H9 (cell line): ENCODE results near the gene LRP10. TPM values are rescaled to one million over a fixed set of nuclear protein-coding genes. Genes with fewer than 3 reads are reported as not detected.
A peak's percentile ranks its signal among the peaks of the same experiment; 100 is the strongest.

Experiments
- DNase-seq: peaks from one replicate; pipeline ENCODE4 v3.0.0-alpha.2; 2017
- H2AFZ ChIP-seq: one replicate; pipeline ENCODE4 v1.6.1; 2013; ENCODE audit warnings: mild to moderate bottlenecking, low read length, control low read depth, moderate library complexity
- H2AK5ac ChIP-seq: 2 replicates; pipeline ENCODE4 v1.6.1; 2013; ENCODE audit warnings: low read length, control low read depth, mixed read lengths; ENCODE audit not compliant: insufficient read length
- H2BK120ac ChIP-seq: one replicate; pipeline ENCODE4 v1.6.1; 2013; ENCODE audit warnings: low read depth, mild to moderate bottlenecking, low read length, control low read depth, inconsistent platforms; ENCODE audit not compliant: poor library complexity, severe bottlenecking
- H2BK12ac ChIP-seq: 2 replicates; pipeline ENCODE4 v1.6.1; 2013; ENCODE audit warnings: low read length, control low read depth, mixed read lengths, low read depth; ENCODE audit not compliant: insufficient read length
- H2BK15ac ChIP-seq: 2 replicates; pipeline ENCODE4 v1.6.1; 2013; ENCODE audit warnings: low read depth, low read length, control low read depth
- H2BK20ac ChIP-seq: one replicate; pipeline ENCODE4 v1.6.1; 2013; ENCODE audit warnings: low read depth, mild to moderate bottlenecking, low read length, control low read depth, inconsistent platforms; ENCODE audit not compliant: poor library complexity, severe bottlenecking
- H2BK5ac ChIP-seq: 2 replicates; pipeline ENCODE4 v1.6.1; 2013; ENCODE audit warnings: low read length, control low read depth, mixed read lengths; ENCODE audit not compliant: insufficient read length
- H3K14ac ChIP-seq: 2 replicates; pipeline ENCODE4 v1.6.1; 2013; ENCODE audit warnings: low read length, control low read depth; ENCODE audit not compliant: insufficient read depth
- H3K18ac ChIP-seq: 2 replicates; pipeline ENCODE4 v1.6.1; 2013; ENCODE audit warnings: low read depth, mild to moderate bottlenecking, mixed read lengths, low read length, control low read depth; ENCODE audit not compliant: insufficient read length
- H3K23ac ChIP-seq: 2 replicates; pipeline ENCODE4 v1.6.1; 2013; ENCODE audit warnings: low read length, control low read depth, mixed read lengths, low read depth; ENCODE audit not compliant: insufficient read length
- H3K23me2 ChIP-seq: 2 replicates; pipeline ENCODE4 v1.6.1; 2013; ENCODE audit warnings: low read depth, mild to moderate bottlenecking, mixed read lengths, low read length, control low read depth; ENCODE audit not compliant: insufficient read length, poor library complexity, severe bottlenecking
- H3K27ac ChIP-seq: 2 replicates; pipeline ENCODE4 v1.5.1; 2013; ENCODE audit warnings: low read length, control low read depth, mixed read lengths, low read depth; ENCODE audit not compliant: insufficient read length
- H3K27me3 ChIP-seq: 2 replicates; pipeline ENCODE4 v1.6.1; 2013; ENCODE audit warnings: low read length, control low read depth, inconsistent platforms; ENCODE audit not compliant: insufficient read depth
- H3K4ac ChIP-seq: 2 replicates; pipeline ENCODE4 v1.6.1; 2013; ENCODE audit warnings: low read depth, mild to moderate bottlenecking, control low read depth, inconsistent platforms, low read length, moderate library complexity
- H3K4me1 ChIP-seq: 2 replicates; pipeline ENCODE4 v1.6.1; 2013; ENCODE audit warnings: low read length, control low read depth, inconsistent platforms; ENCODE audit not compliant: insufficient read depth
- H3K4me2 ChIP-seq: 2 replicates; pipeline ENCODE4 v1.6.1; 2013; ENCODE audit warnings: low read length, control low read depth, mixed read lengths; ENCODE audit not compliant: insufficient read length, insufficient read depth
- H3K56ac ChIP-seq: 2 replicates; pipeline ENCODE4 v1.6.1; 2013; ENCODE audit warnings: low read depth, mild to moderate bottlenecking, mixed read lengths, low read length, control low read depth; ENCODE audit not compliant: insufficient read length
- H3K79me1 ChIP-seq: 2 replicates; pipeline ENCODE4 v1.6.1; 2013; ENCODE audit warnings: low read depth, mild to moderate bottlenecking, moderate library complexity, low read length, control low read depth, inconsistent platforms; ENCODE audit not compliant: insufficient read depth, poor library complexity, severe bottlenecking
- H3K79me2 ChIP-seq: 2 replicates; pipeline ENCODE4 v1.6.1; 2013; ENCODE audit warnings: low read length, control low read depth, inconsistent platforms; ENCODE audit not compliant: insufficient read depth
- H3K9ac ChIP-seq: 2 replicates; pipeline ENCODE4 v1.6.1; 2013; ENCODE audit warnings: low read length, control low read depth, mixed read lengths; ENCODE audit not compliant: insufficient read length; ENCODE audit errors: extremely low read depth
- H3K9me3 ChIP-seq: one replicate; pipeline ENCODE4 v1.6.1; 2013; ENCODE audit warnings: low read depth, low read length, inconsistent platforms; ENCODE audit not compliant: control insufficient read depth
- H3T11ph ChIP-seq: one replicate; pipeline ENCODE4 v1.6.1; 2013; ENCODE audit warnings: mild to moderate bottlenecking, low read length, control low read depth, inconsistent platforms
- H4K20me1 ChIP-seq: one replicate; pipeline ENCODE4 v1.6.1; 2013; ENCODE audit not compliant: control insufficient read depth, insufficient read length, insufficient read depth
- H4K5ac ChIP-seq: 2 replicates; pipeline ENCODE4 v1.6.1; 2013; ENCODE audit warnings: low read depth, mild to moderate bottlenecking, mixed read lengths, low read length, control low read depth; ENCODE audit not compliant: insufficient read length
- H4K8ac ChIP-seq: replicated peaks from 2 replicates; pipeline ENCODE4 v1.6.1; 2013; ENCODE audit warnings: low read length, control low read depth, mixed read lengths, low read depth; ENCODE audit not compliant: insufficient read length
- H4K91ac ChIP-seq: 2 replicates; pipeline ENCODE4 v1.6.1; 2013; ENCODE audit warnings: low read depth, mild to moderate bottlenecking, moderate library complexity, mixed read lengths, low read length, control low read depth; ENCODE audit not compliant: insufficient read length
- H3K27ac Mint-ChIP-seq, 3 experiments: 2 replicates in 2 of 3; 3 replicates in 1 of 3; pipeline ENCODE4 v1.8.0; 2020 to 2021; ENCODE audit warnings: mixed read lengths in 3 of 3, mild to moderate bottlenecking in 1 of 3, moderate library complexity in 1 of 3
- H3K27me3 Mint-ChIP-seq: 2 replicates; pipeline ENCODE4 v1.8.0; 2021; ENCODE audit warnings: low read depth, mild to moderate bottlenecking, moderate library complexity, mixed read lengths
- H3K36me3 Mint-ChIP-seq, 3 experiments: 2 replicates in 2 of 3; 3 replicates in 1 of 3; pipeline ENCODE4 v1.8.0; 2020 to 2021; ENCODE audit warnings: low read depth in 3 of 3, mixed read lengths in 3 of 3; ENCODE audit not compliant: insufficient read depth in 1 of 3
- H3K4me1 Mint-ChIP-seq, 2 experiments: 2 replicates each; pipeline ENCODE4 v1.8.0; 2020; ENCODE audit warnings: mixed read lengths in 2 of 2
- H3K4me3 Mint-ChIP-seq, 2 experiments: 2 replicates in 1 of 2; 3 replicates in 1 of 2; pipeline ENCODE4 v1.8.0; 2020 to 2021; ENCODE audit warnings: mild to moderate bottlenecking in 2 of 2, mixed read lengths in 2 of 2, moderate library complexity in 1 of 2
- H3K9me3 Mint-ChIP-seq, 2 experiments: 2 replicates in 1 of 2; 3 replicates in 1 of 2; pipeline ENCODE4 v1.8.0; 2020; ENCODE audit warnings: mild to moderate bottlenecking in 2 of 2, mixed read lengths in 2 of 2, moderate library complexity in 1 of 2
- WGBS: extraction: QIAGEN DNeasy Blood & Tissue Kit; methylation state at CpG from one replicate; pipeline ENCODE4 v1.1.7; 2013; ENCODE audit warnings: missing lambda C conversion rate, low lambda C conversion rate, mixed read lengths; ENCODE audit not compliant: insufficient read length; ENCODE audit errors: extremely low coverage; 5-methylcytosine and 5-hydroxymethylcytosine counted together
- total RNA-seq: library from RNA; stranded (reverse); gene quantifications from 2 replicates; pipeline ENCODE4 v1.2.1, GENCODE V29; 2021
- TF ChIP-seq, protein P1 (sequence below): fragments of 200-600 bp; sonication (generic); conservative IDR thresholded peaks from 3 replicates; pipeline ENCODE4 v1.8.0; 2021; ENCODE audit warnings: antibody characterized with exemption, mild to moderate bottlenecking

LRP10 gene
- total RNA-seq, 1 experiment from 2014 or later: 13.3 TPM

DNA sequence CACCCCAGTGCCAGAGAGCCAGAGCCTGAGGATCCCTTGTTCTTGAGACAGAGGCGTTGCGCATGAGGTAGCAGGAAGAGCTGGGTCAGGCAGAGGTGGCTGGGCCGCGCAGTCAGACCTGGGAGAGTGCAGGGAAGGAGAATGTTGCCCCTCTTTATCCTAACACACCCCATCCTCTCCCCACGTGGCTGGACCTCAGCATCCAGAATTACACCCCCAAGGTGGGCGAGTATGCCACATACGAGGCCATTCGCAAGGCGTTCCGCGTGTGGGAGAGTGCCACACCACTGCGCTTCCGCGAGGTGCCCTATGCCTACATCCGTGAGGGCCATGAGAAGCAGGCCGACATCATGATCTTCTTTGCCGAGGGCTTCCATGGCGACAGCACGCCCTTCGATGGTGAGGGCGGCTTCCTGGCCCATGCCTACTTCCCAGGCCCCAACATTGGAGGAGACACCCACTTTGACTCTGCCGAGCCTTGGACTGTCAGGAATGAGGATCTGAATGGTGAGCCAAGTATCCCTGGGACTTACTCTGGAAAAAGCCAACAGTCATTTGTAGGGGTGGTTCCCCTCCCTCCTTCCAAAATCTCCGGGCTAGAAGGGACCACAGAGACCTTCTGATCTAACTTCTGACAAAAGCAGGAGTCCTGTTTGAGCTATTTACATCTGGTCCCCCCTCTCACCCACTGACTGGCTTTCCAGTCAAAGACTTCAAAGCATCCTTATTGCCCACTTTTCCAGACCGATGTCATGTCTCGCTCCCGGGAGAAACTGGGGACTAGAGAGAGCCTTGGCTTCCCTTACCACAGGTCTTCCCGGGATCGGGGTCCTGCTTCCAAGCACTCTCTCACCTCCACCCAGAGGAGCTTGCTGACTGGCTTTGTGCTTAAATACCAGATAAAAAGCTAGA, 29.1 kb upstream of the LRP10 start:
- Histone ChIP-seq H3K27ac (no peak overlapping the region), H3K4me1 (peaks cover 9% of the 10 kb centered on the region; the same call in 1 of the 2 replicates), H3K4me2 (no peak overlapping the region), H2BK20ac (no peak overlapping the region), H4K5ac (no peak overlapping the region), H2AK5ac (no peak overlapping the region), H3K4ac (no peak overlapping the region), H3K23me2 (no peaks in the 10 kb centered on the region), H2BK12ac (no peak overlapping the region), H3K9me3 (no peaks in the 10 kb centered on the region), H3K18ac (no peak overlapping the region), H2BK5ac (no peak overlapping the region), H3K56ac (no peak overlapping the region), H3K23ac (no peak overlapping the region), H3K9ac (no peak overlapping the region), H3K79me2 (no peaks in the 10 kb centered on the region; the same call in 1 of the 2 replicates), H3K14ac (no peak overlapping the region), H2BK120ac (no peak overlapping the region), H4K8ac (no peak overlapping the region), H3T11ph (no peak overlapping the region), H3K27me3 (no peaks in the 10 kb centered on the region), H2BK15ac (no peak overlapping the region), H3K79me1 (no peaks in the 10 kb centered on the region), H4K20me1 (no peaks in the 10 kb centered on the region), H4K91ac (no peak overlapping the region), H2AFZ (no peak overlapping the region)
- H3K27ac Mint-ChIP-seq: peak overlapping the region in 2 of 3 experiments; percentile 34 to 72; a peak in 1 of 7 replicates
- H3K9me3 Mint-ChIP-seq: no peaks in the 10 kb centered on the region
- TF ChIP-seq, protein P1, sequence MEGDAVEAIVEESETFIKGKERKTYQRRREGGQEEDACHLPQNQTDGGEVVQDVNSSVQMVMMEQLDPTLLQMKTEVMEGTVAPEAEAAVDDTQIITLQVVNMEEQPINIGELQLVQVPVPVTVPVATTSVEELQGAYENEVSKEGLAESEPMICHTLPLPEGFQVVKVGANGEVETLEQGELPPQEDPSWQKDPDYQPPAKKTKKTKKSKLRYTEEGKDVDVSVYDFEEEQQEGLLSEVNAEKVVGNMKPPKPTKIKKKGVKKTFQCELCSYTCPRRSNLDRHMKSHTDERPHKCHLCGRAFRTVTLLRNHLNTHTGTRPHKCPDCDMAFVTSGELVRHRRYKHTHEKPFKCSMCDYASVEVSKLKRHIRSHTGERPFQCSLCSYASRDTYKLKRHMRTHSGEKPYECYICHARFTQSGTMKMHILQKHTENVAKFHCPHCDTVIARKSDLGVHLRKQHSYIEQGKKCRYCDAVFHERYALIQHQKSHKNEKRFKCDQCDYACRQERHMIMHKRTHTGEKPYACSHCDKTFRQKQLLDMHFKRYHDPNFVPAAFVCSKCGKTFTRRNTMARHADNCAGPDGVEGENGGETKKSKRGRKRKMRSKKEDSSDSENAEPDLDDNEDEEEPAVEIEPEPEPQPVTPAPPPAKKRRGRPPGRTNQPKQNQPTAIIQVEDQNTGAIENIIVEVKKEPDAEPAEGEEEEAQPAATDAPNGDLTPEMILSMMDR: no peak
- DNase-seq: no peak
- no peak overlapping the region for H3K4me3 Mint-ChIP-seq
- no CpG with 5 or more reads among the region's 28 CpGs for WGBS
- peaks cover 17 to 61% (median 50%) of the 10 kb centered on the region in 3 experiments for H3K36me3 Mint-ChIP-seq
- H3K4me1 Mint-ChIP-seq: peaks cover 21 to 25% of the 10 kb centered on the region in 2 experiments
- H3K27me3 Mint-ChIP-seq: no peaks in the 10 kb centered on the region
